ENCODE measurements around the gene LCP1. TPM values are rescaled to one million over a fixed set of nuclear protein-coding genes. Genes with fewer than 3 reads are reported as not detected.

The LCP1 gene
- total RNA-seq, 1 donor from 2014 or later = 8.3 TPM

- no peak overlapping the region for H3K27ac Mint-ChIP-seq
- H3K27me3 Mint-ChIP-seq = no peaks in the 10 kb centered on the region
- H3K36me3 Mint-ChIP-seq (ENCODE audit: insufficient read depth) = no peaks in the 10 kb centered on the region
- H3K9me3 Mint-ChIP-seq (ENCODE audit: low read depth) = no peaks in the 10 kb centered on the region
- DNase-seq (ENCODE audit: low spot score, unreplicated experiment) = no peak
- peaks cover 5% of the 10 kb centered on the region for H3K4me1 Mint-ChIP-seq (ENCODE audit: low read depth)
- TF ChIP-seq CTCF (IDR thresholded peaks at IDR 0.05; ENCODE audit: unreplicated experiment) = no peak
- no peak overlapping the region for H3K4me3 Mint-ChIP-seq (ENCODE audit: low read depth)
Measured at GRCh38 chr13:46094478-46094877, 87.5 kb downstream of the LCP1 start.

- no peaks in the 10 kb centered on the region for H3K4me1 Mint-ChIP-seq (ENCODE audit: low read depth)
Measured at GRCh38 chr13:46088821-46089562, 93.0 kb downstream of the LCP1 start.

GRCh38 chr13:46087481-46087880 is 94.5 kb downstream of the LCP1 start:
- Mint-ChIP-seq H3K9me3 (ENCODE audit: low read depth) (no peaks in the 10 kb centered on the region), H3K27ac (no peak overlapping the region), H3K4me1 (ENCODE audit: low read depth) (no peaks in the 10 kb centered on the region), H3K27me3 (no peaks in the 10 kb centered on the region), H3K36me3 (ENCODE audit: insufficient read depth) (no peaks in the 10 kb centered on the region), H3K4me3 (ENCODE audit: low read depth) (no peak overlapping the region)
- no peak for DNase-seq (ENCODE audit: low spot score, unreplicated experiment)
- no peak for TF ChIP-seq CTCF (IDR thresholded peaks at IDR 0.05; ENCODE audit: unreplicated experiment)

More at GRCh38 chr13:46088821-46089562, 93.0 kb downstream of the LCP1 start:
- Mint-ChIP-seq H3K27ac (no peak overlapping the region), H3K9me3 (ENCODE audit: low read depth) (no peaks in the 10 kb centered on the region), H3K27me3 (no peaks in the 10 kb centered on the region), H3K4me3 (ENCODE audit: low read depth) (no peak overlapping the region), H3K36me3 (ENCODE audit: insufficient read depth) (no peaks in the 10 kb centered on the region)
- no peak for TF ChIP-seq CTCF (IDR thresholded peaks at IDR 0.05; ENCODE audit: unreplicated experiment)
- DNase-seq (ENCODE audit: low spot score, unreplicated experiment) = no peak

GRCh38 chr13:46086985-46087384 is 95.0 kb downstream of the LCP1 start:
- no peak overlapping the region for H3K27ac Mint-ChIP-seq

GRCh38 chr13:46086421-46086922 is 95.5 kb downstream of the LCP1 start:
- H3K36me3 Mint-ChIP-seq (ENCODE audit: insufficient read depth) = no peaks in the 10 kb centered on the region
- H3K4me1 Mint-ChIP-seq (ENCODE audit: low read depth) = no peaks in the 10 kb centered on the region
- DNase-seq (ENCODE audit: low spot score, unreplicated experiment) = no peak
- no peak overlapping the region for H3K4me3 Mint-ChIP-seq (ENCODE audit: low read depth)
- no peaks in the 10 kb centered on the region for H3K9me3 Mint-ChIP-seq (ENCODE audit: low read depth)
- H3K27ac Mint-ChIP-seq = no peak overlapping the region
- H3K27me3 Mint-ChIP-seq = no peaks in the 10 kb centered on the region
- TF ChIP-seq CTCF (IDR thresholded peaks at IDR 0.05; ENCODE audit: unreplicated experiment) = no peak

More at GRCh38 chr13:46086985-46087384, 95.0 kb downstream of the LCP1 start:
- DNase-seq (ENCODE audit: low spot score, unreplicated experiment) = no peak
- no peaks in the 10 kb centered on the region for H3K4me1 Mint-ChIP-seq (ENCODE audit: low read depth)
- H3K4me3 Mint-ChIP-seq (ENCODE audit: low read depth) = no peak overlapping the region
- no peaks in the 10 kb centered on the region for H3K27me3 Mint-ChIP-seq
- H3K9me3 Mint-ChIP-seq (ENCODE audit: low read depth) = no peaks in the 10 kb centered on the region
- H3K36me3 Mint-ChIP-seq (ENCODE audit: insufficient read depth) = no peaks in the 10 kb centered on the region
- TF ChIP-seq CTCF (IDR thresholded peaks at IDR 0.05; ENCODE audit: unreplicated experiment) = no peak

Data from progenitor cell of endocrine pancreas (in vitro differentiated cells).